NOMO-1 treated with dmso at 0.1 percent for 144 hours (cell line): ENCODE data around the gene IGFL3.
"Not testable (repeated sequence)": the region's sequence is repeated elsewhere in the genome, so short reads cannot be mapped to it uniquely, and the experiment has no call there.

ENCODE experiments used
- DNase-seq: peaks from one replicate; lab custom pipeline; 2025; ENCODE audit not compliant: unreplicated experiment; lab: John Stamatoyannopoulos, UW

Gene IGFL3

GRCh38 chr19:46126086-46126580, 1.6 kb upstream of the IGFL3 start:
- no peak for DNase-seq

GRCh38 chr19:46125447-46125846, 959 bp upstream of the IGFL3 start:
- no peak for DNase-seq

DNA sequence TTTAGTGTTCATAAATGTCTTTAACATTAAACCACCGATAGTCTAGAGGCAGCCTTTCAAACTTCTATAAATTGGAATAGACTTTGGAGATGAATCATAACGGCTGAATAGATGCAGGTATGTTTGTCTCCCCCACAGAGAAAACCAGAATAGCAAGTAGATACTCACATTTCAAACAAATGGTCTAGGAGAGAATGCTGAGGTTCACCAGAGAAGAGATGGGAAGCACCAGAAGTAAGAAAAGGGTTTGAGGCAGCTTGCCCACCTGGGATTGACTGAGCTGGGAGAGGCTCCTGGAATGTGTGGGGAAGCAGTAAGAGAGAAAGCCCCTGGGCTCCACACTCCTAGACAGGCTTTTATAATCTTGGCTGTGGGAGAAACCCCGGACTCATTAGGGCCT, 6.4 kb downstream of the IGFL3 start:
- no peak for DNase-seq

- DNase-seq, result no peak
Observed at GRCh38 chr19:46116121-46116520, 8.4 kb downstream of the IGFL3 start.

DNA sequence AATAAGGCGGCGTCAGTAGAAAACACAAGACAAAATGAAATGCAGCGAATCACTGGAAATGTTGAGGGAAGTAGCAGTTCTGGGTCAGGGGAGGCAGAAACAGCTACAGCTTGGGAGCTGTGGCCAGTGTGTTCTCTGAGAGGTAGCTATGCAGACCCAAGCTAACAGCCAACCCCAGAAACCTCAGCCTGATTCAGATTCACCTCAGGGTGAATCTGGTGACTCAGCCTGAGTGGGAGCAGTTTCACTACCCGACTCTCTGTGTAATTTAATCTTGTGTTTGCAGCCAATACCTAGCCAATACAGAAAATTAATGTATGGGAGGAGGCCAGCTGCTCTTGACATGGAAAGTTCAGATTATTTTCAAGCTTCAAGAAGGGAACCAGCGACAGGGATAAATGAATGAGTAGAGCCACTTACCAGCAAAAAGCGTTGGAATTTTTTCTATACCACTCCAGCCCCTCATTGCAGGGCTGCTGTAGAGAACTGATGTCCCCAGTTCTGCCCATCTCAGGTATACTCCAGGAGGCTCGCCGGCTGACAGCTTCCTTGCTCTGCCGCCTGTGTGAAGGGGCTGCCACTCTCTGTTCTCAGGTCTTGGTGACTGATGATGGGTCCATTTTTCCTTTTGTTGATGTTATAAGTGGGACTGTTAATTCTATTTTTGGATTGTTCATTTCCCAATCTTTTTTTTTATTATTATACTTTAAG, 8.9 kb downstream of the IGFL3 start:
- DNase-seq, result no peak

DNA sequence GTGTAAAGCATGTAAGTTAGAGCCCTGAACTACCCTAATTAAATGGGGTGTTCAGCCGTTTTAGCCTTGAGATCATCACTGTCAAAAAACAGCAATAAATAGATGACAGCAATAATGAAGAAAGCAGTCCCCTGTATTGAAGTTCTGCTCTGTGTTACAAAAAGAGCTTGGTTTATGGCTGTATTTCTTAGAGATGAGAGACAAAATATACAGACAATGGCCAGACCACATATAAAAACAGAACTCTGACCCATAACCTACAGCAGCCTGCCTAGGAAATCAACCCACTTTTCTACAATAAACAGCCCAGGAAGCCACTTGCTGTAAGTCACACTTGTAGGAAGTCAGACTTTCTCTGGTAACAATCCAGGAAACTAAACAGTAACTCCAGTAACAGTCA, 10.8 kb downstream of the IGFL3 start:
- DNase-seq, result no peak

DNA sequence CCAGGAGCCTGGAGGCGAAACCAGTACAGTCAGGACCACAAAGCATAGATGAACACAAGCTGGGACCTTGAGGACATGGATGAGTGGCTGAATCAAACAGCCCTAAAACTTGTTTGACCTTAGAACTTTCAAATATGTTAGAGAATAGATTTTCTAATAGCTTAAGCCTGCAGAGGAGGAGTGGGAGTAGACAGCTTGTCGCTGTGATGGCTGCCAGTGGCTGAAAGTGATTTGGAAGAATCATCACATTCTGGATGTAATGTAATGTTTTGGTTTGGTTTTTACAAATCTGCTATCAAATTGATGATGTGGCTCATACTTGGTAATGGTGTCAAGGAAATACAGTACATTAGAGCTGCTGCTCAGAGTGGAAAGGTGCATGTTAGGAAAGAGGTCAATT, 12.0 kb downstream of the IGFL3 start:
- no peak for DNase-seq

DNA sequence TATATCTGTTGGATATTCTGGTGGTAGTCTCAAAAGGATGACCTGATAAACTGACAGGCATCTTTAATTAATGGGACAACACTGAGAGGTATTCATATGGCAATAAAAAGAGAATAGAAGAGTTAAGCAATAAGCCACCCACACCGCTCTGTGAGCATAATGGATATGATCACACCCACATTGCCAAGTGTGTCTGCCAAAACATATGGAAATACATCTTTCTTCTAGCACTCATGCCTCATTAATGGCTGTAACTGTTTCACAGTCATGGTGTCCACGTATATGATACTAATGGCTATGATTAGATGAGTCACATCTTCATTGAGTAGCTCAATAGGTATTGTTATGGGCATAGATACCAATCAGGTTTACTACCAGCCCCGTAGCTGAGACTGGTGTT, 13.1 kb downstream of the IGFL3 start:
- DNase-seq, result no peak

DNA sequence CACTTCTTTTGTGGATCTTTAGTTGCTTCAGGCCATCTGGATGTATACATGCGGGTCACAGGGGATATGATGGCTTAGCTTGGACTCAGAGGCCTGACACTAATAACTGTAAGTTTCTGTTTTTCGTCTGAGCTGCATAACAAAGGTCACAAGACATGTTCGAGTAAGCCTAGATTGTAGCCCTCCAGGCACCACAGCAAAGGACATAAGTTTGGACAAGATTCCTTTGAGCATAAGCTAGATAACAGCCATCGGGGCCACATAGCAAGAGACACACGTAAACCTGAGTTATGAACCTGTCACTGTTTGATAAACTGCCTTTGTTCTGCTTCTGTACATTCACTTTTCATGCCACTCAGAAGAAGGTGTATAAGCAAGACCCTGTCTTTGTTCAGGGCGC, 14.6 kb downstream of the IGFL3 start:
- DNase-seq, result no peak

DNA sequence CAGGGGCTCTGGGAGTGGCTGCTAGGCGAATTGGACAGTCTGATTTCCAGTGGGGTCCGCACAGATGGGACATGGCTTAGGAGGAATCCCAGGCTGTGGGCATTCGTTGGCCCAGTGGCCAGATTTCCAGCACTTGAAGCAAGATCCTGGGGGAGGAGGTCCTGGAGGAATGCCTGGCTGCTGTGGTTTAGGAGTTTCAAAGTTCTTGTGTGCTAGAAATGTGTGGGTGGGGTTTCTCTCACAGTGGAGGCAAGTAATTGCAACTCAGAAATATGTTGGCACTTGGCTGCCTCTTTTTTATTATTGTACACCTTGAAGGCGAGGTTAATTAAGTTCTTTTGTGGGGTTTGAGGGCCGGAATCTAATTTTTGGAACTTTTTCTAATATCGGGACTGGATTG, 17.1 kb downstream of the IGFL3 start:
- DNase-seq, result no peak

DNA sequence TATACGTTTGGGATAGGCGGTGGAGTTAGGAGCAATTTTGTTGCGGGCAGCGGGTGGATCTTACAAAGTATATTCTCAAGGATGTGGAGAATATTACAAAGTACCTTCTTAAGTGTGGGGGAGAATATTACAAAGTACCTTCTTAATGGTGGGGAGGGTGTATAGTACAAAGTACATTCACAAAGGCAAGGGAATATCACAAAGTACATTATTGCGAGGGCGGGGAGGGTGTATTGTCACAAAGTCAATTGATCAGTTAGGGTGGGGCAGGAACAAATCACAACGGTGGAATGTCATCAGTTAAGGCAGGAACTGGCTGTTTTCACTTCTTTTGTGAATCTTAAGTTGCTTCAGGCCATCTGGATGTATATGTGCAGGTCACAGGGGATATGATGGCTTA, 22.2 kb downstream of the IGFL3 start:
- DNase-seq, result not testable (repeated sequence)

DNA sequence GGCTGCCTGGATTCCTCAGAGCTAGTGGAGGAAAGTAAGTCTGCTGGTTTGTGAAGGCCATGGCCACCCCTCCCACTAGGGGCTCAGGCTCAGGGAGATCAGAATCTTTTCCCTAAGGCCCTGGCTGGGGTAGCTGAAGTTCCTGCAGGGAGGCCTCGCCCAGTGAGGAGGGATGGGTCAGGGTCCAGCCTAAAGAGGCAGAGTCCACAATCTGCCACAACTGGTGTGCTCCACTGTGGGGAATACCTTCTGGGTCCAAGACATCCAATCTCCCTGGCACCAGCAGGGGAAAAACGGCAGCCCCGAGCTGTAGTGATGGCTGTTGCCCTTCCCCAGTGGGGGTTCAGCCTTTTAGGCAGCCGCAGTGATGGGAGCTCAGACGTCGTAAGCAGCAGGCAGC, 23.2 kb downstream of the IGFL3 start:
- no peak for DNase-seq

- DNase-seq, result no peak
Observed at GRCh38 chr19:46100344-46100743, 24.1 kb downstream of the IGFL3 start.

- DNase-seq, result no peak
Observed at GRCh38 chr19:46090444-46090843, 34.0 kb downstream of the IGFL3 start.

DNA sequence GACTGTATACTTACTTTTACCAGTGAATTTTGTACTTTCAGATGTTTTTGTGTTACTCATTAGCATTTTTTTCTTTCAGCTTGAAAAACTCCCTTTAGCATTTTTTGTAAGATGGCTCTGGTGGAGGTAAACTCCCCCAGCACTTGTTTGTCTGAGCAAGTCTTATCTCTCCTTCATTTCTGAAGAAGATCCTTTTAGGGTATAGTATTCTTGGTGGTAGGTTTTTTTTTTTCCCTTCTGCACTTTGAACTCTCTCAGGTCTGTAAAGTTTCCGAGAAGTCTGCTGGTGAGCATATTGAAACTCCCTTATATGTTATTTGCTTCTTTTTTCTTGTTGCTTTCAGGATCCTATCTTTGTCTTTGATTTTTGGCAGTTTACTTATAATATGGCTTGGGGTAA, 35.1 kb downstream of the IGFL3 start:
- no peak for DNase-seq

GRCh38 chr19:46088101-46088500, 36.4 kb downstream of the IGFL3 start:
- no peak for DNase-seq

- DNase-seq, result no peak
Observed at GRCh38 chr19:46085888-46086287, 38.6 kb downstream of the IGFL3 start.

DNA sequence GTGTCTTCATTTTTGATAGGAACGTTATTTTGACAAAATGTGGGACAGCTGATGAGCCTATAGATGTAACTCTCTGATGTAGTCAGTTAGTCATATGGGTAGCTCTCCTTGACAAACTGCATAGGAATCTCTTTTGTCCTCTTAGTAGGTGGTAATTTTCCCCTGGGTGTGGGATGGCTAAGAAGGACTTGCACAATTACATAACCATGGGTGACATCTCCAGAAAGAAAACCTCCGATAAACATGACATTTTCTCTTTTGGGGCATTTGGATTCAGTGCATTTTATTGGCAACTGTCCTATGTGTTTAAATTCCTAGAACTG, 41.8 kb downstream of the IGFL3 start:
- DNase-seq, result no peak

GRCh38 chr19:46081928-46082727, 42.4 kb downstream of the IGFL3 start:
- peak; percentile 8 for DNase-seq

DNA sequence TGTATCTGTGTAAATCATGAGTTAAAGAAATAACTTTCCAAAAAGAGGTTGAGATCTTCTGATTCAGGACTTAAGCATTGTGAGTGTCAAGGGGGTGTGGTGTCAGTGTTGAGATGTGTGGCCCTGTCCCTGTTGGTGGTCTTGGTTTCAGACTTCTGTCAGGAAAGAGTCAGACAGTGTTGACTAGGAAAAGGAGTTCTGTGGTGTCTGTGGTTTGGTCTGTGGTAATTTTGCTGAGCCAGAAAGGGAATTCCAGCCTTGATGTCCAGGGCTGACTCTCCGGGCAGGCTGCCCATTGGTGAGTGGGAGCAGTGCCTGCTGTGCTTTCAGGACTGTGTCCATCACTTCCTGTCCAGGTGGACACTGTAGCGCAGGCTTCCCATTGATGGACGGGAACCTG, 43.9 kb downstream of the IGFL3 start:
- DNase-seq, result no peak

GRCh38 chr19:46079576-46079975, 44.9 kb downstream of the IGFL3 start:
- no peak for DNase-seq

- DNase-seq, result not testable (repeated sequence)
Observed at GRCh38 chr19:46078573-46079332, 45.7 kb downstream of the IGFL3 start.
